ENCODE measurements around the gene GPALPP1.

GPALPP1 gene

GRCh38 chr13:44978328-44978727 lies 11.0 kb upstream of the GPALPP1 start:
- no peak overlapping the region for H3K4ac ChIP-seq (ENCODE audit: low read depth in 1 of 2, low read length in 2 of 2)
- H3K23ac ChIP-seq (ENCODE audit: low read length in 2 of 2) = no peak overlapping the region
- H3K4me2 ChIP-seq (ENCODE audit: low read length, poor library complexity, severe bottlenecking) = no peak overlapping the region
- peaks cover 10 to 49% of the 10 kb centered on the region in 2 experiments for H3K36me3 ChIP-seq (ENCODE audit: control insufficient read depth in 1 of 2, insufficient read depth in 2 of 2, low read depth in 1 of 2, low read length in 2 of 2)
- H4K8ac ChIP-seq (ENCODE audit: low read length) = no peak overlapping the region
- H3K9me3 ChIP-seq (ENCODE audit: control insufficient read depth, low read length) = no peaks in the 10 kb centered on the region
- H2BK15ac ChIP-seq (ENCODE audit: low read depth, poor library complexity, severe bottlenecking) = no peak overlapping the region
- no peak overlapping the region for H2BK12ac ChIP-seq (ENCODE audit: low read length in 2 of 2)
- no peak overlapping the region for H2BK120ac ChIP-seq (ENCODE audit: low read depth, low read length)
- peaks cover 14% of the 10 kb centered on the region for H3K79me1 ChIP-seq (replicated peaks; ENCODE audit: low read length, poor library complexity, severe bottlenecking)
- H3K27me3 ChIP-seq (ENCODE audit: control insufficient read depth in 1 of 2, insufficient read depth in 1 of 2, low read length in 2 of 2) = no peaks in the 10 kb centered on the region
- no peak overlapping the region for H3K18ac ChIP-seq (ENCODE audit: low read depth in 1 of 2, low read length in 2 of 2)
- H2AFZ ChIP-seq (ENCODE audit: low read depth, low read length) = no peak overlapping the region
- DNase-seq = no peak
- H3K14ac ChIP-seq (ENCODE audit: low read length in 2 of 2) = no peak overlapping the region
- no peak overlapping the region for H3K9ac ChIP-seq (ENCODE audit: low read length)
- no peak overlapping the region for H2BK5ac ChIP-seq (ENCODE audit: low read depth, low read length, poor library complexity, severe bottlenecking)
- WGBS = 100% methylated on average over 1 of the region's 1 CpG
- no peak overlapping the region for H4K91ac ChIP-seq (ENCODE audit: low read length)
- no peak overlapping the region for H2AK5ac ChIP-seq (ENCODE audit: low read length, severe bottlenecking)
- no peak overlapping the region for H3K4me3 ChIP-seq (ENCODE audit: insufficient read depth in 1 of 2, low read depth in 1 of 2, low read length in 2 of 2)
- H3K27ac ChIP-seq (ENCODE audit: low read length, poor library complexity, severe bottlenecking) = no peak overlapping the region
- no peaks in the 10 kb centered on the region for H3K4me1 ChIP-seq (ENCODE audit: control insufficient read depth, insufficient read depth, low read depth, low read length)

- Histone ChIP-seq H4K8ac (ENCODE audit: low read length) (peak overlapping the region; percentile 89), H2BK120ac (ENCODE audit: low read depth, low read length) (no peak overlapping the region), H3K4me2 (ENCODE audit: low read length, poor library complexity, severe bottlenecking) (peak overlapping the region; percentile 53), H2BK12ac (ENCODE audit: low read length in 2 of 2) (no peak overlapping the region), H2BK15ac (ENCODE audit: low read depth, poor library complexity, severe bottlenecking) (no peak overlapping the region), H3K18ac (ENCODE audit: low read depth in 1 of 2, low read length in 2 of 2) (no peak overlapping the region), H3K4me3 (ENCODE audit: insufficient read depth in 1 of 2, low read depth in 1 of 2, low read length in 2 of 2) (peak overlapping the region; percentile 96 to 97), H3K9me3 (ENCODE audit: control insufficient read depth, low read length) (no peaks in the 10 kb centered on the region), H3K4me1 (ENCODE audit: control insufficient read depth, insufficient read depth, low read depth, low read length) (peaks cover 10% of the 10 kb centered on the region), H3K4ac (ENCODE audit: low read depth in 1 of 2, low read length in 2 of 2) (peak overlapping the region in 1 of 2 experiments; percentile 24), H2BK5ac (ENCODE audit: low read depth, low read length, poor library complexity, severe bottlenecking) (no peak overlapping the region), H2AFZ (ENCODE audit: low read depth, low read length) (peak overlapping the region; percentile 95), H3K9ac (ENCODE audit: low read length) (peak overlapping the region; percentile 99), H4K91ac (ENCODE audit: low read length) (no peak overlapping the region), H3K79me1 (replicated peaks; ENCODE audit: low read length, poor library complexity, severe bottlenecking) (peaks cover 18% of the 10 kb centered on the region), H3K14ac (ENCODE audit: low read length in 2 of 2) (no peak overlapping the region), H3K27ac (ENCODE audit: low read length, poor library complexity, severe bottlenecking) (no peak overlapping the region), H3K27me3 (ENCODE audit: control insufficient read depth in 1 of 2, insufficient read depth in 1 of 2, low read length in 2 of 2) (no peaks in the 10 kb centered on the region), H2AK5ac (ENCODE audit: low read length, severe bottlenecking) (no peak overlapping the region), H3K36me3 (ENCODE audit: control insufficient read depth in 1 of 2, insufficient read depth in 2 of 2, low read depth in 1 of 2, low read length in 2 of 2) (peaks cover 0 to 15% of the 10 kb centered on the region in 2 experiments), H3K23ac (ENCODE audit: low read length in 2 of 2) (no peak overlapping the region)
- 29% methylated on average over 10 of the region's 10 CpGs for WGBS
- no peak for DNase-seq
Measured at GRCh38 chr13:44989941-44990340, 603 bp downstream of the GPALPP1 start.

- no peak overlapping the region for H3K23ac ChIP-seq (ENCODE audit: low read length in 2 of 2)
- H2BK12ac ChIP-seq (ENCODE audit: low read length in 2 of 2) = no peak overlapping the region
- no peak overlapping the region for H2BK120ac ChIP-seq (ENCODE audit: low read depth, low read length)
- no peak overlapping the region for H2AK5ac ChIP-seq (ENCODE audit: low read length, severe bottlenecking)
- H3K4me1 ChIP-seq (ENCODE audit: control insufficient read depth, insufficient read depth, low read depth, low read length) = no peaks in the 10 kb centered on the region
- H3K18ac ChIP-seq (ENCODE audit: low read depth in 1 of 2, low read length in 2 of 2) = no peak overlapping the region
- no peak overlapping the region for H3K27ac ChIP-seq (ENCODE audit: low read length, poor library complexity, severe bottlenecking)
- H3K27me3 ChIP-seq (ENCODE audit: control insufficient read depth in 1 of 2, insufficient read depth in 1 of 2, low read length in 2 of 2) = no peaks in the 10 kb centered on the region
- no peak overlapping the region for H3K4me2 ChIP-seq (ENCODE audit: low read length, poor library complexity, severe bottlenecking)
- peaks cover 9 to 83% of the 10 kb centered on the region in 2 experiments for H3K36me3 ChIP-seq (ENCODE audit: control insufficient read depth in 1 of 2, insufficient read depth in 2 of 2, low read depth in 1 of 2, low read length in 2 of 2)
- no peak overlapping the region for H2AFZ ChIP-seq (ENCODE audit: low read depth, low read length)
- no peak overlapping the region for H2BK5ac ChIP-seq (ENCODE audit: low read depth, low read length, poor library complexity, severe bottlenecking)
- H3K79me1 ChIP-seq (replicated peaks; ENCODE audit: low read length, poor library complexity, severe bottlenecking) = peaks cover 17% of the 10 kb centered on the region
- H3K9ac ChIP-seq (ENCODE audit: low read length) = no peak overlapping the region
- no peak overlapping the region for H3K4ac ChIP-seq (ENCODE audit: low read depth in 1 of 2, low read length in 2 of 2)
- no peaks in the 10 kb centered on the region for H3K9me3 ChIP-seq (ENCODE audit: control insufficient read depth, low read length)
- H4K91ac ChIP-seq (ENCODE audit: low read length) = no peak overlapping the region
- DNase-seq = no peak
- no peak overlapping the region for H2BK15ac ChIP-seq (ENCODE audit: low read depth, poor library complexity, severe bottlenecking)
- H3K14ac ChIP-seq (ENCODE audit: low read length in 2 of 2) = no peak overlapping the region
- H4K8ac ChIP-seq (ENCODE audit: low read length) = no peak overlapping the region
- H3K4me3 ChIP-seq (ENCODE audit: insufficient read depth in 1 of 2, low read depth in 1 of 2, low read length in 2 of 2) = no peak overlapping the region
Measured at GRCh38 chr13:45003417-45003816, 14.1 kb downstream of the GPALPP1 start.

GRCh38 chr13:45004096-45004495 lies 14.8 kb downstream of the GPALPP1 start:
- Histone ChIP-seq H3K9me3 (ENCODE audit: control insufficient read depth, low read length) (no peaks in the 10 kb centered on the region), H3K18ac (ENCODE audit: low read depth in 1 of 2, low read length in 2 of 2) (no peak overlapping the region), H3K23ac (ENCODE audit: low read length in 2 of 2) (no peak overlapping the region), H3K14ac (ENCODE audit: low read length in 2 of 2) (no peak overlapping the region), H3K36me3 (ENCODE audit: control insufficient read depth in 1 of 2, insufficient read depth in 2 of 2, low read depth in 1 of 2, low read length in 2 of 2) (peaks cover 9 to 89% of the 10 kb centered on the region in 2 experiments), H3K79me1 (replicated peaks; ENCODE audit: low read length, poor library complexity, severe bottlenecking) (peaks cover 13% of the 10 kb centered on the region), H4K8ac (ENCODE audit: low read length) (no peak overlapping the region), H3K4me2 (ENCODE audit: low read length, poor library complexity, severe bottlenecking) (no peak overlapping the region), H2AFZ (ENCODE audit: low read depth, low read length) (no peak overlapping the region), H2BK5ac (ENCODE audit: low read depth, low read length, poor library complexity, severe bottlenecking) (no peak overlapping the region), H3K4me3 (ENCODE audit: insufficient read depth in 1 of 2, low read depth in 1 of 2, low read length in 2 of 2) (no peak overlapping the region), H3K9ac (ENCODE audit: low read length) (no peak overlapping the region), H4K91ac (ENCODE audit: low read length) (no peak overlapping the region), H2BK15ac (ENCODE audit: low read depth, poor library complexity, severe bottlenecking) (no peak overlapping the region), H2AK5ac (ENCODE audit: low read length, severe bottlenecking) (no peak overlapping the region), H2BK120ac (ENCODE audit: low read depth, low read length) (no peak overlapping the region), H3K4ac (ENCODE audit: low read depth in 1 of 2, low read length in 2 of 2) (no peak overlapping the region), H3K27ac (ENCODE audit: low read length, poor library complexity, severe bottlenecking) (no peak overlapping the region), H2BK12ac (ENCODE audit: low read length in 2 of 2) (no peak overlapping the region), H3K27me3 (ENCODE audit: control insufficient read depth in 1 of 2, insufficient read depth in 1 of 2, low read length in 2 of 2) (no peaks in the 10 kb centered on the region), H3K4me1 (ENCODE audit: control insufficient read depth, insufficient read depth, low read depth, low read length) (no peaks in the 10 kb centered on the region)
- DNase-seq = no peak
- WGBS = no CpG with 5 or more reads among the region's 2 CpGs

All from mesenchymal stem cell (in vitro differentiated cells and primary cell).